ENCODE measurements around the gene LBHD2. TPM values are rescaled to one million over a fixed set of nuclear protein-coding genes. Genes with fewer than 3 reads are reported as not detected.
A peak's percentile ranks its signal among the peaks of the same experiment; 100 is the strongest.

Gene LBHD2
- total and polyA plus RNA-seq, 2 of the 13 experiments (the other 11 are each of a cell fraction or from before 2014, with no cell fraction given): 0.67 to 1.00 TPM

GRCh38 chr14:103094406-103095209 is 10.6 kb downstream of the LBHD2 start, which contains the start of gene EXOC3L4 (continued):
- no peak for TF ChIP-seq ZNF720 (CRISPR knock-in tag; IDR thresholded peaks at IDR 0.05)
- TF ChIP-seq NCOA1 (CRISPR knock-in tag; IDR thresholded peaks at IDR 0.05): no peak
- TF ChIP-seq THYN1 (CRISPR knock-in tag; IDR thresholded peaks at IDR 0.05; ENCODE audit: borderline replicate concordance, low read depth): no peak
- no peak for TF ChIP-seq ZNF230 (CRISPR knock-in tag; IDR thresholded peaks at IDR 0.05)
- TF ChIP-seq YY1 (IDR thresholded peaks at IDR 0.05; ENCODE audit: insufficient read depth, insufficient replicate concordance, low read depth, low read length): no peak
- peak; percentile 80 for TF ChIP-seq POLR2G (IDR thresholded peaks at IDR 0.05; ENCODE audit: low read depth, low read length)
- TF ChIP-seq AKNA (CRISPR knock-in tag; IDR thresholded peaks at IDR 0.05; ENCODE audit: borderline replicate concordance): no peak
- TF ChIP-seq SATB2 (CRISPR knock-in tag; IDR thresholded peaks at IDR 0.05): no peak
- TF ChIP-seq ZNF746 (CRISPR knock-in tag; IDR thresholded peaks at IDR 0.05): no peak
- TF ChIP-seq ZXDC (CRISPR knock-in tag; IDR thresholded peaks at IDR 0.05): no peak
- peak; percentile 66 for TF ChIP-seq MED1 (CRISPR knock-in tag; IDR thresholded peaks at IDR 0.05)
- no peak for TF ChIP-seq ZUFSP (CRISPR knock-in tag; IDR thresholded peaks at IDR 0.05; ENCODE audit: borderline replicate concordance)
- peak; percentile 92 for TF ChIP-seq HNF4A (CRISPR knock-in tag; IDR thresholded peaks at IDR 0.05)
- no peak for TF ChIP-seq ZNF766 (CRISPR knock-in tag; IDR thresholded peaks at IDR 0.05; ENCODE audit: borderline replicate concordance)
- TF ChIP-seq ZNF891 (CRISPR knock-in tag; IDR thresholded peaks at IDR 0.05): peak; percentile 40
- TF ChIP-seq ZNF354B (CRISPR knock-in tag; IDR thresholded peaks at IDR 0.05): no peak
- TF ChIP-seq CREB3 (CRISPR knock-in tag; IDR thresholded peaks at IDR 0.05): no peak
- no peak for TF ChIP-seq NRL (CRISPR knock-in tag; IDR thresholded peaks at IDR 0.05; ENCODE audit: borderline replicate concordance)
- no peak for TF ChIP-seq ZNF136 (CRISPR knock-in tag; IDR thresholded peaks at IDR 0.05; ENCODE audit: low read depth)
- no peak for TF ChIP-seq KDM4B (CRISPR knock-in tag; IDR thresholded peaks at IDR 0.05)
